Measurements from ENCODE around the gene MSH3.

GRCh38 chr5:80915716-80916115 is 261.3 kb downstream of the MSH3 start:
- TF ChIP-seq CTCF (optimal IDR thresholded peaks at IDR 0.05 in 1 of 3, IDR thresholded peaks at IDR 0.05 in 1 of 3, conservative IDR thresholded peaks at IDR 0.05 in 1 of 3; ENCODE audit: extremely low read depth in 1 of 3, insufficient read depth in 2 of 3, low read length in 3 of 3): no peak
- TF ChIP-seq EZH2 (IDR thresholded peaks at IDR 0.05; ENCODE audit: low read length): no peak

All from keratinocyte (primary cell).